ENCODE measurements around the gene BDNF. TPM values are rescaled to one million over a fixed set of nuclear protein-coding genes. Genes with fewer than 3 reads are reported as not detected.
"Not testable (repeated sequence)": the region's sequence is repeated elsewhere in the genome, so short reads cannot be mapped to it uniquely, and the experiment has no call there.

Gene BDNF
- total RNA-seq: not detected
- polyA plus RNA-seq: not detected

DNA sequence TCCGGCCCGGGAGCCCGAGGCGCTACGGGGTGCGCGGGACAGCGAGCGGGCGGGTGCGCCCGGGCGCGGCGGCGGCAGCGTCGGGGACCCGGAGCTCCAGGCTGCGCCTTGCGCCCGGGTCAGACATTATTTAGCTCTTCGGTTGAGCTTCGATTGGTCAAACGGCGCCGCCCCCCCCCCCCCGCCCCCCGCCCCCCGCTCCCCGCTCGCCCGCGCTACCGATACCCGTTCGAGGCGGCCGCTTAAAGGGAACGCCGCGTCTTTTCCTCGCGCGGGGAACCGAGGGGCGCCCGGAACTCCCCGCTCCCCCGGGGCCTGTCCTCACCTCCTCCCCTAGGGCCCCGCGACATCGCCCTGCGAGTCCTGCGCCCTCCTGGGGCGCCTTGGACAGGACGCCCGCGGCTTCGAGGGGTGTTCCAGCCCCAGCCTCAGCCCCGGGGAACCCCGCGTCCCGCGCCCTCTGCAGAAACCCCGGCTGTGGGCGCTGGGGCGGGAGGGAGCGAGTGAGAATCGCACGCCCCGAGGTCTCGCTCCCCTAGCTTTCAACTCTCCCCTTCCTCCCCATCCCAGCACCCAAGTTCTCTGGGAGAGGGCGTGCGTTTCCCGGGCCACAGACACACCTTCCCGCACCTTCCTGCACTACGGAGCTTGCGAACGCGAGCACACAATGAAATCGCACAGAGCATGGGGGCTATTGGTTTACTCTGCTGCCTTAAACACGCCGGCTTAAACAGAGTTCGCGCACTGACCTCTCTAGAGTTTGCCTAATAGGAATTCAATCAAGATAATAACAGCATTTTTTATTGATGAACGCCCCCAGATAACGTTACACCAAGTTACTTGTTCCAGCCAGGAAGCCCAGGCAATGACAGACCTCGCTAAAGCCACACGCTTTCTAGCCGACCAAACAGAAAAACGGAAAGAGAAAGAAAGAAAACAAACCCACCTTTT is at the start of gene BDNF:
BDNF (minus strand) TSS at position 105 of the 951 bp plus-strand sequence. CDS start 41,891 bp downstream, outside the sequence.
- CTCF ChIA-PET: no interaction called here

DNA sequence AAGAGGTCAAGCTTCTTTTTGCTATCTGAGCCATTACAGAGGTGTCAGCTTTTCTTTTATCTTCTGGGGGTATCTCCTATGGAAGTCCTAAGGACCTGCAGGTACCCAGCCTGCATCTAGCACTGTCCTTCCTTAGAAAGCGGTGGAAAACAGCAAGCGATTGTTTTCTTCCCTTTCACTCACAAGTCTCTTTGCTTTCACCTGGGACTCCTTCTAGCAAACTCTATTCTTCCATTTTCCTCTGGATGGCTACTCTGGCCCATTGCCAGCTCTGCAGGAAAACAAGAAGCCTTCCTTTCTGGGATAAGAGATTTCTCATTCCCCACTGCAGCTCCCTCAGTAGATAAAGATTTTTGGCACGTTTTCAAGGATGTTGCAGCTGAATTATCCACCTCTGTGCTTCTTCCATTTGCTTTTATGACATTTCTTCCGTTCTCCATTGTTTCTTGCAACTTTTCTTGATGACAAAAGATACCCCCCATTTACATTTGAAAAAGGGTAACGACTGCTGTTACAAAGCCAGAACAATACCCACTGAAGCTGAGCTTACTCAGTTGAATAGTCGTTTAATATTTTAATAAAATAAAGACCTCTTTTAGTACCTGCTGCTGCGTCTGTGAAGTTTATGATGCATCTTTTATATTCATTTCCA is 40.2 kb upstream of the BDNF start:
- Mint-ChIP-seq H3K36me3 (no peaks in the 10 kb centered on the region), H3K4me1 (no peaks in the 10 kb centered on the region), H3K9me3 (peaks cover 0 to 5% (median 2%) of the 10 kb centered on the region in 5 donors), H3K4me3 (no peak overlapping the region), H3K27ac (no peak overlapping the region), H3K27me3 (peaks cover 0 to 4% of the 10 kb centered on the region in 2 donors)
- no peak overlapping the region for H3K4me3 ChIP-seq (ENCODE audit: low read length)
- H3K27me3 ChIP-seq (ENCODE audit: insufficient read depth, low read length, poor library complexity, severe bottlenecking): no peaks in the 10 kb centered on the region
- POLR2A ChIA-PET: no interaction called here
- CTCF ChIA-PET: no interaction called here
- H3K4me1 ChIP-seq (ENCODE audit: insufficient read depth, low read length): no peaks in the 10 kb centered on the region
- H3K36me3 ChIP-seq (ENCODE audit: insufficient read depth, low read length): no peaks in the 10 kb centered on the region
- H3K9me3 ChIP-seq (ENCODE audit: low read length): no peaks in the 10 kb centered on the region
- H3K27ac ChIP-seq (ENCODE audit: low read depth, low read length): no peak overlapping the region
- DNase-seq: no peak

More for the DNA sequence above, at the start of gene BDNF:
- H3K9me3 Mint-ChIP-seq: peaks cover 0 to 5% (median 0%) of the 10 kb centered on the region in 5 donors
- Histone ChIP-seq H3K36me3 (ENCODE audit: insufficient read depth, low read length) (no peaks in the 10 kb centered on the region), H3K9me3 (ENCODE audit: low read length) (no peaks in the 10 kb centered on the region), H3K4me3 (ENCODE audit: low read length) (peak within 1 kb of the TSS; percentile 21), H3K27ac (ENCODE audit: low read depth, low read length) (no peak within 1 kb of the TSS), H3K4me1 (ENCODE audit: insufficient read depth, low read length) (peaks cover 12% of the 10 kb centered on the region), H3K27me3 (ENCODE audit: insufficient read depth, low read length, poor library complexity, severe bottlenecking) (peaks cover 21% of the 10 kb centered on the region)
- peaks cover 21 to 32% (median 26%) of the 10 kb centered on the region in 3 donors for H3K4me1 Mint-ChIP-seq
- peak within 1 kb of the TSS in 3 of 8 donors; percentile 23 to 48 (median 39) for H3K27ac Mint-ChIP-seq
- H3K27me3 Mint-ChIP-seq: peaks cover 44 to 82% of the 10 kb centered on the region in 2 donors
- H3K36me3 Mint-ChIP-seq: no peaks in the 10 kb centered on the region
- no peak for DNase-seq
- POLR2A ChIA-PET: no interaction called here
- peak within 1 kb of the TSS; percentile 9 to 85 (median 81) for H3K4me3 Mint-ChIP-seq

DNA sequence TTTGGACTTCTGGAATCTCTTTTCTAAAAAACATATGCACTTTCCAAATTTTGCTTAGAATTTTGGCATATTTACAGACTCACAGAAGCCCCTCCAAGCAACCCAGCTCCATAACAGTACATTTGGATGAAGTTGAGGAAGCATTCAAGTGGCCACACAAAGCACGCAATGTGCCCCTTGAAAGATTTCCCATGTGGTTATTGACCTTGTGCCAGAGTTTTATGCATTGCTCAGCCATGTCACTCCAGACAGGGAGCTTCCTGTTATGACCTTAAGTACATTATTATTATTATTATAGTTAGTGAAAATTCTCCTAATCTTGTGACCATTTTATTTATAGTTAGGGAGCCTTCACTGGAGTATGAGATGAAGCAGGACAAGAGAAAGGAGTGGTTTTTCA is 35.0 kb upstream of the BDNF start:
- no peaks in the 10 kb centered on the region for H3K9me3 ChIP-seq (ENCODE audit: low read length)
- no peak overlapping the region for H3K4me3 ChIP-seq (ENCODE audit: low read length)
- H3K4me3 Mint-ChIP-seq: no peak overlapping the region
- no peaks in the 10 kb centered on the region for H3K36me3 ChIP-seq (ENCODE audit: insufficient read depth, low read length)
- no peak overlapping the region for H3K27ac Mint-ChIP-seq
- ChIA-PET POLR2A (no interaction called here), CTCF (no interaction called here)
- H3K27me3 Mint-ChIP-seq: peaks cover 0 to 4% of the 10 kb centered on the region in 2 donors
- H3K4me1 ChIP-seq (ENCODE audit: insufficient read depth, low read length): no peaks in the 10 kb centered on the region
- no peak overlapping the region for H3K27ac ChIP-seq (ENCODE audit: low read depth, low read length)
- H3K36me3 Mint-ChIP-seq: no peaks in the 10 kb centered on the region
- H3K27me3 ChIP-seq (ENCODE audit: insufficient read depth, low read length, poor library complexity, severe bottlenecking): no peaks in the 10 kb centered on the region
- no peak for DNase-seq
- no peaks in the 10 kb centered on the region for H3K4me1 Mint-ChIP-seq
- H3K9me3 Mint-ChIP-seq: peaks cover 0 to 3% (median 0%) of the 10 kb centered on the region in 5 donors

DNA sequence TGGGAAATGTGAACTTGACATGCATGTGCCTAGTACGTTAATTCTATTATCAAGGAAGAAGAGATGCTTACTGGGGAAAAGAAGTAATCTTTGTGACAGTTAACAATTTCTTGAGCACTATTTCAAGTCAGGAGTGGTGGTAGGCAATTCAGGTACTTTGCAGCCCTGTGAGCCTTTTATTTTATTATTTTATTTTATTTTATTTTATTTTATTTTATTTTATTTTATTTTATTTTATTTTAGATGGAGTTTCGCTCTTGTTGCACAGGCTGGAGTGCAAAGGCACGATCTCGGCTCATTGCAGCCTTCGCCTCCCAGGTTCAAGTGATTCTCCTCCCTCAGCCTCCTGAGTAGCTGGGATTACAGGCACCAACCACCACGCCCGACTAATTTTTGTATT is 31.5 kb upstream of the BDNF start:
- H3K27me3 Mint-ChIP-seq; H3K27ac Mint-ChIP-seq; H3K36me3 Mint-ChIP-seq; H3K4me1 ChIP-seq (ENCODE audit: insufficient read depth, low read length); H3K4me1 Mint-ChIP-seq; H3K9me3 Mint-ChIP-seq; H3K27ac ChIP-seq (ENCODE audit: low read depth, low read length); H3K36me3 ChIP-seq (ENCODE audit: insufficient read depth, low read length); CTCF ChIA-PET; H3K4me3 ChIP-seq (ENCODE audit: low read length); H3K9me3 ChIP-seq (ENCODE audit: low read length); DNase-seq; H3K27me3 ChIP-seq (ENCODE audit: insufficient read depth, low read length, poor library complexity, severe bottlenecking); H3K4me3 Mint-ChIP-seq; POLR2A ChIA-PET: not testable (repeated sequence)

DNA sequence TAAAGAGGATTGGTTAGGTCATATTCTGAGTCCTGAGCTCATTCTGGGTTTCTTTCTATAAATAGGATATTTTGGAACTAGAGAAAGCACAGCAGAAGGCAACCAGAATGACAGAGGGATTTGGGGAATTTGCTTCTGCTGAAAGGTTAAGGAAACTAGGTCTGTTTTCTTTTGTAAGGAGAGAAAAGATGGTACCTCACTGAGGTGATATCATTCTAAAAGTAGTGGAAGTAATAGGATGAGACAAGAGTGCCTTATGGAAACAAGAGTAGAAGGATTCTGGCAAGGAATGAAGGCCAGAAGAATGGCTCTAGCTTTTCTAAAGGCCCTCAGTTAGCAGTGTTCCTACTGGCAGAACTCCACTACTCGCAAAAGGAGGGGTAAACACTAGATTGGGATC is 26.7 kb upstream of the BDNF start:
- Histone ChIP-seq H3K27ac (ENCODE audit: low read depth, low read length) (no peak overlapping the region), H3K4me1 (ENCODE audit: insufficient read depth, low read length) (no peaks in the 10 kb centered on the region), H3K9me3 (ENCODE audit: low read length) (no peaks in the 10 kb centered on the region), H3K4me3 (ENCODE audit: low read length) (no peak overlapping the region), H3K27me3 (ENCODE audit: insufficient read depth, low read length, poor library complexity, severe bottlenecking) (peaks cover 11% of the 10 kb centered on the region), H3K36me3 (ENCODE audit: insufficient read depth, low read length) (no peaks in the 10 kb centered on the region)
- no peak for DNase-seq
- ChIA-PET CTCF (interaction anchor here (0.8 kb wide), 1 partner anchor 19 kb away, joined by 3 read pairs; no protein-coding TSS in a partner anchor), POLR2A (interaction anchor here (0.6 kb wide), 1 partner anchor 80 kb away, joined by 3 read pairs; no protein-coding TSS in a partner anchor)
- no peaks in the 10 kb centered on the region for H3K36me3 Mint-ChIP-seq
- H3K4me3 Mint-ChIP-seq: no peak overlapping the region
- H3K9me3 Mint-ChIP-seq: peaks cover 0 to 8% (median 5%) of the 10 kb centered on the region in 5 donors
- no peak overlapping the region for H3K27ac Mint-ChIP-seq
- H3K27me3 Mint-ChIP-seq: peaks cover 15 to 24% of the 10 kb centered on the region in 2 donors
- H3K4me1 Mint-ChIP-seq: no peaks in the 10 kb centered on the region

DNA sequence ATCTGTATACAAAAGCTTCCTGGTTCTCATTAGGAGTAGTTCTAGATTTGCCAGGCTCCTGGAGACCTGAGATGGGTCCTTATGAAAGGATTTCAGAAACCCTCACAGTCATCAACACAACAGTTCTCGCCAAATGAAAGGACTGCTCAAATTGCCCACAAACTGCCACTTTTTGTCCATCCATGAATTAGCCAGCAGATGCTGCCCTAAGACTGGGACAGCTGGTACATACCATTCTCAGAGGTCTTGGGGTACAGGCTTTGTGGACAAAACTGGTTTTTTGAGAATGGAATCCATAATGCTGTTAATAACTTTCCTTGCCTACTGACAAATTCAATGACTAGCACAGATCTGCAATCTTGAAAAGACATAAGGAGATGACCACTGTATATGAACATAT is 23.4 kb upstream of the BDNF start:
- no peaks in the 10 kb centered on the region for H3K4me1 ChIP-seq (ENCODE audit: insufficient read depth, low read length)
- no peak overlapping the region for H3K27ac Mint-ChIP-seq
- no peak overlapping the region for H3K4me3 ChIP-seq (ENCODE audit: low read length)
- H3K27ac ChIP-seq (ENCODE audit: low read depth, low read length): no peak overlapping the region
- H3K36me3 Mint-ChIP-seq: peaks cover 0 to 9% (median 0%) of the 10 kb centered on the region in 3 donors
- H3K27me3 Mint-ChIP-seq: peaks cover 41 to 50% of the 10 kb centered on the region in 2 donors
- H3K9me3 ChIP-seq (ENCODE audit: low read length): no peaks in the 10 kb centered on the region
- no peaks in the 10 kb centered on the region for H3K36me3 ChIP-seq (ENCODE audit: insufficient read depth, low read length)
- peaks cover 0 to 27% (median 14%) of the 10 kb centered on the region in 5 donors for H3K9me3 Mint-ChIP-seq
- ChIA-PET CTCF (no interaction called here), POLR2A (no interaction called here)
- DNase-seq: no peak
- H3K4me3 Mint-ChIP-seq: no peak overlapping the region
- H3K27me3 ChIP-seq (ENCODE audit: insufficient read depth, low read length, poor library complexity, severe bottlenecking): peaks cover 20% of the 10 kb centered on the region
- H3K4me1 Mint-ChIP-seq: peaks cover 0 to 1% (median under 1%) of the 10 kb centered on the region in 3 donors

DNA sequence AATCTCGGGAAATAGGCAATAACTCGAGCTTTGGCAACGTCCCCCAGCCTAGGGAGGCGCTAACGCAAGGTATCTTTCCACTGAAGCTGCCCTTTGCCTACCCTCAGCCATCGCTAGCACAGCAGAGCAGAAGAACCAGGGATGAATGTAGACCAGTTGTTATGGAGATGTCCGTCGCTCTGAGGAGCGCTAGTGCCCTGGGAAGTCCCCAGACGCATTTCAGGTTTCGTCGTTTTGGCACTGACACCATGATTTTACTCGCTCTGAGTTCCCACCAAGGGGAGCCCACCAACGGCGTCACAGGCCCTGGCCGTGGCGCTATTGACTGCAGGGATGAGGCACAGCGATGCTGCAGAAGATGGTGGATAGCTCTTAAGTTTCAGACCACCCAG is 22.7 kb upstream of the BDNF start:
- DNase-seq: no peak
- Histone ChIP-seq H3K27ac (ENCODE audit: low read depth, low read length) (no peak overlapping the region), H3K4me3 (ENCODE audit: low read length) (no peak overlapping the region), H3K4me1 (ENCODE audit: insufficient read depth, low read length) (no peaks in the 10 kb centered on the region), H3K36me3 (ENCODE audit: insufficient read depth, low read length) (no peaks in the 10 kb centered on the region), H3K27me3 (ENCODE audit: insufficient read depth, low read length, poor library complexity, severe bottlenecking) (peaks cover 20% of the 10 kb centered on the region), H3K9me3 (ENCODE audit: low read length) (no peaks in the 10 kb centered on the region)
- Mint-ChIP-seq H3K36me3 (peaks cover 0 to 9% (median 0%) of the 10 kb centered on the region in 3 donors), H3K4me1 (peaks cover 0 to 3% (median 3%) of the 10 kb centered on the region in 3 donors), H3K9me3 (peaks cover 0 to 29% (median 15%) of the 10 kb centered on the region in 5 donors), H3K27ac (no peak overlapping the region), H3K27me3 (peaks cover 44 to 56% of the 10 kb centered on the region in 2 donors), H3K4me3 (no peak overlapping the region)
- CTCF ChIA-PET: no interaction called here
- POLR2A ChIA-PET: no interaction called here

Measured in CD8-positive, alpha-beta memory T cell (primary cell).